ENCODE data around the gene SYP.

DNA sequence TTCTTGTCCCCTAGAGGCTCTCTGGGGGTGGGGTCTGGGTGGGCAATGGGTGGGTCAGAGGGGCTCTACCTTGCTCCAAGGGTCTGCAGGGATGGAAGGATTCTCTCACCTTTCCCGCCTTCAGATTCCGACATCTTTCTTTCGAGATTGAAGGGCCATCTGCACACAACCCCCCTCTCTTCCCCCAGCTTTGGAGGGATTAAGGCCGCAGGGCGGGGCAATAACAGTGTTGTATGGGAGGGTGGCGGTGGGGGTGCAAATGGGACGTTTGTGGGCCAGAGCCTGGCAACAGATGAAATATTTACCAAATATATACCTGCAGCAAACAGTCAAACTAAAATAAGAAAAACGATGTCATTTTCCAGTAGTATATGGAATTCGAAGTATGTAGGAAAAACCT is 33.2 kb upstream of the SYP start, which contains the start of gene CACNA1F:
- TF ChIP-seq POLR2AphosphoS5 (IDR thresholded peaks at IDR 0.05) = no peak
- TF ChIP-seq, protein P1, sequence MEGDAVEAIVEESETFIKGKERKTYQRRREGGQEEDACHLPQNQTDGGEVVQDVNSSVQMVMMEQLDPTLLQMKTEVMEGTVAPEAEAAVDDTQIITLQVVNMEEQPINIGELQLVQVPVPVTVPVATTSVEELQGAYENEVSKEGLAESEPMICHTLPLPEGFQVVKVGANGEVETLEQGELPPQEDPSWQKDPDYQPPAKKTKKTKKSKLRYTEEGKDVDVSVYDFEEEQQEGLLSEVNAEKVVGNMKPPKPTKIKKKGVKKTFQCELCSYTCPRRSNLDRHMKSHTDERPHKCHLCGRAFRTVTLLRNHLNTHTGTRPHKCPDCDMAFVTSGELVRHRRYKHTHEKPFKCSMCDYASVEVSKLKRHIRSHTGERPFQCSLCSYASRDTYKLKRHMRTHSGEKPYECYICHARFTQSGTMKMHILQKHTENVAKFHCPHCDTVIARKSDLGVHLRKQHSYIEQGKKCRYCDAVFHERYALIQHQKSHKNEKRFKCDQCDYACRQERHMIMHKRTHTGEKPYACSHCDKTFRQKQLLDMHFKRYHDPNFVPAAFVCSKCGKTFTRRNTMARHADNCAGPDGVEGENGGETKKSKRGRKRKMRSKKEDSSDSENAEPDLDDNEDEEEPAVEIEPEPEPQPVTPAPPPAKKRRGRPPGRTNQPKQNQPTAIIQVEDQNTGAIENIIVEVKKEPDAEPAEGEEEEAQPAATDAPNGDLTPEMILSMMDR (IDR thresholded peaks at IDR 0.05) = no peak
- no peak for TF ChIP-seq EP300 (IDR thresholded peaks at IDR 0.05)
- TF ChIP-seq POLR2A (IDR thresholded peaks at IDR 0.05) = no peak
